ENCODE measurements around the gene PLCD1.

GRCh38 chr3:38059591-38059990, 30.1 kb upstream of the PLCD1 start:
- TF ChIP-seq CTCF (conservative IDR thresholded peaks at IDR 0.05) (no peak), ZFX (IDR thresholded peaks at IDR 0.05) (no peak)
